SK-N-SH (cell line): ENCODE results near the gene TMTC2.

Source experiments
- CTCF ChIP-seq: fragments of 200-600 bp; sonication (generic); IDR thresholded peaks from 2 replicates; pipeline ENCODE4 v1.6.1; 2017; ENCODE audit warnings: antibody characterized with exemption, mild to moderate bottlenecking, moderate library complexity
- MAX ChIP-seq: IDR thresholded peaks from 2 replicates; pipeline ENCODE4 v1.4.0; 2012; ENCODE audit warnings: low read depth
- RAD21 ChIP-seq: IDR thresholded peaks from 2 replicates; pipeline ENCODE4 v1.6.1; 2012; ENCODE audit warnings: mild to moderate bottlenecking, low read length

- TF ChIP-seq RAD21 (no peak), CTCF (no peak), MAX (no peak)
These were observed 8.3 kb downstream of the TMTC2 start for GRCh38 chr12:82694970-82695369.
